ENCODE results near the gene USB1. TPM values are rescaled to one million over a fixed set of nuclear protein-coding genes. Genes with fewer than 3 reads are reported as not detected.
"Not testable (repeated sequence)": the region's sequence is repeated elsewhere in the genome, so short reads cannot be mapped to it uniquely, and the experiment has no call there.

Gene USB1
- total RNA-seq, 4 donors from 2014 or later = 31.5 to 51.1 (median 33.3) TPM

DNA sequence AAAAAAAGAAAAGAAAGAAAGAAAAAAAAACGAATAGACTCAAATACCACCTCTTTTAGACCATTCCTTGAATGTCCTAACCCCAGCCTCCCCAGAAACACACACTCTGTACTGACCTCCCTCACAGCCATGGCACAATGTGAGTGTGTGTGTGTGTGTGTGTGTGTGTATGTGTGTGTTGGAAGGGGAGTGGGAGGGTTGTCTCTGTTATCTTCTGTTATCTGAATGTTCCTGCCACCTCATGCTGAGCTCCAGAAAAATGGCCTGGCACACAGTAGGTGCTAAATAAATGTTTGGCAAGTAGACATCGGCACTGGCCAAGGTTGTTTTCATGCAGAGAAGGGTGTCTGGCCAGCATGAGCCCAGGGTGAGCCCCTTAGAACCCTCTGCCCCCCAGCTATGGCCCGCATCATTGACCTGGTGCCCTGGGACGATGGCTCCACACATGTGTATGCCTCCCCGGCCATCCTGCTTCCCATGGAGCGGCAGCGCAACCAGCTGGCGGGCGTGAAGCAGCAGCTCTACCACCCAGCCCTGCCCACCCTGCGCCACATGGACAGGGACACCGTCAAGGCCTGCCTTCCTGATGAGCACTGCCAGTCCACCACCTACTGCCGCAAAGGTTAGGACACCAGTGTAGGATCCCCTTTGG lies 23.7 kb upstream of the USB1 start:
- H3K27me3 ChIP-seq = no peaks in the 10 kb centered on the region
- no peaks in the 10 kb centered on the region for H3K9me3 ChIP-seq
- DNase-seq (ENCODE audit: extremely low spot score) = no peak
- peaks cover 0 to 14% (median 10%) of the 10 kb centered on the region in 4 donors for H3K4me1 ChIP-seq
- H3K36me3 ChIP-seq = no peaks in the 10 kb centered on the region
- no peak overlapping the region for H3K27ac ChIP-seq (replicated peaks in 1 of 4)
- 80% methylated on average over 6 of the region's 12 CpGs for WGBS
- TF ChIP-seq POLR2A (IDR thresholded peaks at IDR 0.05; ENCODE audit: low read depth) = no peak
- TF ChIP-seq EP300 (IDR thresholded peaks at IDR 0.05) = no peak
- TF ChIP-seq POLR2AphosphoS5 (IDR thresholded peaks at IDR 0.05) = no peak
- TF ChIP-seq, protein P1, sequence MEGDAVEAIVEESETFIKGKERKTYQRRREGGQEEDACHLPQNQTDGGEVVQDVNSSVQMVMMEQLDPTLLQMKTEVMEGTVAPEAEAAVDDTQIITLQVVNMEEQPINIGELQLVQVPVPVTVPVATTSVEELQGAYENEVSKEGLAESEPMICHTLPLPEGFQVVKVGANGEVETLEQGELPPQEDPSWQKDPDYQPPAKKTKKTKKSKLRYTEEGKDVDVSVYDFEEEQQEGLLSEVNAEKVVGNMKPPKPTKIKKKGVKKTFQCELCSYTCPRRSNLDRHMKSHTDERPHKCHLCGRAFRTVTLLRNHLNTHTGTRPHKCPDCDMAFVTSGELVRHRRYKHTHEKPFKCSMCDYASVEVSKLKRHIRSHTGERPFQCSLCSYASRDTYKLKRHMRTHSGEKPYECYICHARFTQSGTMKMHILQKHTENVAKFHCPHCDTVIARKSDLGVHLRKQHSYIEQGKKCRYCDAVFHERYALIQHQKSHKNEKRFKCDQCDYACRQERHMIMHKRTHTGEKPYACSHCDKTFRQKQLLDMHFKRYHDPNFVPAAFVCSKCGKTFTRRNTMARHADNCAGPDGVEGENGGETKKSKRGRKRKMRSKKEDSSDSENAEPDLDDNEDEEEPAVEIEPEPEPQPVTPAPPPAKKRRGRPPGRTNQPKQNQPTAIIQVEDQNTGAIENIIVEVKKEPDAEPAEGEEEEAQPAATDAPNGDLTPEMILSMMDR (IDR thresholded peaks at IDR 0.05) = no peak
- no peak overlapping the region for H3K4me3 ChIP-seq
- intact Hi-C loops (cut with DNase I) = no loop called here

DNA sequence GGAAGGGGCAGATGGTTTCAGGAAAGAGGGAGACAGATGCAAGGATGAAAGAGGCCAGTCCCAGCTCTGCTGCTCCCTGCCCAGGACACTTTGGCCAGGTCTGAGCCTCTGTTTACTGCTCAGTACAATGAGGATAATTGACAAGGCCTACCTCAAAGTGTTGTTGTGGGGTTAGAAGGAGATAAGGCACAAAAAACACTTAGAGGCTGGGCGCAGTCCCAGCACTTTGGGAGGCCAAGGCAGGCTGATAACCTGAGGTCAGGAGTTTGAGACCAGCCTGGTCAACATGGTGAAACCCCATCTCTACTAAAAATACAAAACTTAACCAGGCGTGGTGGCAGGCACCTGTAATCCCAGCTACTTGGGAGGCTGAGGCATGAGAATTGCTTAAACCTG lies 23.1 kb upstream of the USB1 start:
- intact Hi-C loops (cut with DNase I); H3K36me3 ChIP-seq; H3K27me3 ChIP-seq; DNase-seq (ENCODE audit: extremely low spot score); H3K27ac ChIP-seq (replicated peaks in 1 of 4); H3K9me3 ChIP-seq; H3K4me3 ChIP-seq: not testable (repeated sequence)
- 94% methylated on average over 2 of the region's 2 CpGs for WGBS
- H3K4me1 ChIP-seq = peaks cover 0 to 14% (median 10%) of the 10 kb centered on the region in 4 donors

DNA sequence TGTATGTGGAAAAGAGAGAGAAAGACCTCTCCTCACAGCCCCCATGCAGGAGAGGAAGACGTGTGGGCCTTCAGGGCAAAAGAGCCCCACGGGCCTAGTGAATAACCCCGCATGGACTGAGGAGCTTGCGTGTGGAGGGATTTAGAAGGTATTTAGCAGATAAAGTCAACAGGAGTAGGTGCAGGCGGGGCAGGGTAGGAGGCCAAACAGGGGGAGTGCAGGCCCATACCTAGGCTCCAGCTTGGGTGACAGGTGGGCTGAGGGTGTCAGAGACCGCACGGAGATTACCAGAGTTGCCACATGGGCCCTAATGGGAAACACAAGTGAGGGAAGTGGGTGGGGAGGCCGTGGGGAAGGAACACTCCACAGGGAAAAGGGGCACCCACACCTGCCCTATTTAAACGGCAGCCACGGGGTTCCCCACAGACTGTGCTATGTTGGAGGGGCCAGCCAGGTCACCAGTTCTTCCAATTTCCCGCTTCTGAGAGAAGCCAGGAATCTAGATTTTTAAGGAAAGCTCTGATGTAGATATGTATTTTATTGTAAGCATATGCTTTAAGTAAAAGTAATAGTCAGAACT lies 22.1 kb upstream of the USB1 start:
- Histone ChIP-seq H3K36me3 (no peaks in the 10 kb centered on the region), H3K4me3 (no peak overlapping the region), H3K27me3 (no peaks in the 10 kb centered on the region), H3K27ac (replicated peaks in 1 of 4) (no peak overlapping the region), H3K9me3 (no peaks in the 10 kb centered on the region), H3K4me1 (peaks cover 0 to 16% (median 11%) of the 10 kb centered on the region in 4 donors)
- TF ChIP-seq, protein P1 (IDR thresholded peaks at IDR 0.05) = no peak
- no peak for TF ChIP-seq POLR2A (IDR thresholded peaks at IDR 0.05; ENCODE audit: low read depth)
- DNase-seq (ENCODE audit: extremely low spot score) = no peak
- intact Hi-C loops (cut with DNase I) = no loop called here
- WGBS = 83% methylated on average over 11 of the region's 11 CpGs

DNA sequence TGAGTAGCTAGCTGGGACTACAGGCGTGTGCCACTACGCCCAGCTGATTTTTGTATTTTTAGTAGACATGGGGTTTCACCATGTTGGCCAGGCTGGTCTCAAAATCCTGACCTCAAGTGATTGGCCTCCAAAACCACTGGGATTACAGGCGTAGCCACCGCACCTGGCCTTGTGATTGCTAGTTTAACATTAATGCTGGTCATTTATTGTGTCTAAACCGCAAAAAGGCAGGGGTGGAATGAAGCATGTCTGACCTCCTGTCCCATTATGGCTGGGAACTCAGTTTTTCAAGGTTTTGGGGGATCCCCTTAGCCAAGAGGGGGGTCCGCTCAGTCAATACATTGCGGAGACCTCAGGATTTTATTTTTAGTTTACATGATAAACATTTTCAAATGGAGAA lies 19.6 kb upstream of the USB1 start:
- H3K27me3 ChIP-seq = no peaks in the 10 kb centered on the region
- H3K4me1 ChIP-seq = peaks cover 14 to 25% (median 22%) of the 10 kb centered on the region in 4 donors
- WGBS = 88% methylated on average over 7 of the region's 7 CpGs
- no peaks in the 10 kb centered on the region for H3K9me3 ChIP-seq
- no peak overlapping the region for H3K4me3 ChIP-seq
- intact Hi-C loops (cut with DNase I) = loop anchor here (10.0 kb wide), 1 partner anchor 247 kb away; the partner anchor contains the start of gene KATNB1
- TF ChIP-seq, protein P1 (IDR thresholded peaks at IDR 0.05) = no peak
- no peak for TF ChIP-seq POLR2AphosphoS5 (IDR thresholded peaks at IDR 0.05)
- TF ChIP-seq POLR2A (IDR thresholded peaks at IDR 0.05; ENCODE audit: low read depth) = no peak
- TF ChIP-seq EP300 (IDR thresholded peaks at IDR 0.05) = no peak
- no peak overlapping the region for H3K27ac ChIP-seq (replicated peaks in 1 of 4)
- no peak for DNase-seq (ENCODE audit: extremely low spot score)
- H3K36me3 ChIP-seq = no peaks in the 10 kb centered on the region

DNA sequence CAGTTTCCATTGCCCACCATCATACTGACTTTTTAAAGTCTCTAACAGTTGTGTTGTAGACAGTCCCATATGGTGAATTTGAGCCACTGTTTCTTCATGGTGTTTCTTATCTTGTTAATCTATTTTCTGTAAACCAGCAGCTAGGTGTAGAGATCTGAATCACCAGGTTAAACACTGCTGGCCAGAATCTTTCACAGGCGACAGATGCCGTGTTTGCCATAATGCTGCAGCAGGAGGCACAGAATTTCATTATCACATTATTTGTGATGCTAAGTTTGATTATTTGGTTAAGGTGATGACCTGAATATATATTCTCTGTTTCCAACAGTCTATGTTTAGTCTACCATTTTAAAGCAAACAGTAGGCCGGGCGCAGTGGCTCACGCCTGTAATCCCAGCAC lies 18.8 kb upstream of the USB1 start:
- TF ChIP-seq EP300 (IDR thresholded peaks at IDR 0.05) = no peak
- TF ChIP-seq POLR2A (IDR thresholded peaks at IDR 0.05; ENCODE audit: low read depth) = no peak
- TF ChIP-seq, protein P1 (IDR thresholded peaks at IDR 0.05) = no peak
- no peak for TF ChIP-seq POLR2AphosphoS5 (IDR thresholded peaks at IDR 0.05)
- H3K36me3 ChIP-seq = no peaks in the 10 kb centered on the region
- H3K27me3 ChIP-seq = no peaks in the 10 kb centered on the region
- 75% methylated on average over 5 of the region's 5 CpGs for WGBS
- H3K9me3 ChIP-seq = no peaks in the 10 kb centered on the region
- H3K27ac ChIP-seq (replicated peaks in 1 of 4) = no peak overlapping the region
- no peak overlapping the region for H3K4me3 ChIP-seq
- peaks cover 14 to 22% (median 21%) of the 10 kb centered on the region in 4 donors for H3K4me1 ChIP-seq
- intact Hi-C loops (cut with DNase I) = loop anchor here (10.0 kb wide), 1 partner anchor 248 kb away; the partner anchor contains the start of gene KATNB1
- DNase-seq (ENCODE audit: extremely low spot score) = no peak
